GM21526 (cell line): ENCODE data around the gene CSF1.

ENCODE experiments used
- ATAC-seq: cut with Tn5 transposase; IDR thresholded peaks from one replicate; pipeline ENCODE4 v1.9.1; 2021; ENCODE audit warnings: moderate library complexity; ENCODE audit not compliant: unreplicated experiment, low FRiP score

Gene CSF1

DNA sequence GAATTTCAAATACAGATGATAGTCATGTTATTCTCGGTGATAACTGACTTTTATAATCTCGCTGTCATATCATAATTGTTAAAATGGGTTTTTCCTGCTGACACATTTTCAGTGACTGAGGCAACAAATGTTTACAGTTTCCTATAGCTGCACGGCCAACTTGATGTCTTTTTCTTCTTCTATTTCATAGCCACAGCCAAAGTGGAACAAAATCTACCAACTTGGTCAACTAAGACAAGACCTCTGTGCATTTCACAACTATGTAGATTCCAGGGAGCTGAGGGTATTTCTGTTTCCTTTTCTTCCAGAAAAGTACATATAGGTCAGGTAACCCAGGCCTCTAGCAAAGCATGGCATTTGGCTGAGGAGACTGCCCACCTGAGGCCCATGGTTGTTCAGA is 63.5 kb downstream of the CSF1 start:
- ATAC-seq: no peak

DNA sequence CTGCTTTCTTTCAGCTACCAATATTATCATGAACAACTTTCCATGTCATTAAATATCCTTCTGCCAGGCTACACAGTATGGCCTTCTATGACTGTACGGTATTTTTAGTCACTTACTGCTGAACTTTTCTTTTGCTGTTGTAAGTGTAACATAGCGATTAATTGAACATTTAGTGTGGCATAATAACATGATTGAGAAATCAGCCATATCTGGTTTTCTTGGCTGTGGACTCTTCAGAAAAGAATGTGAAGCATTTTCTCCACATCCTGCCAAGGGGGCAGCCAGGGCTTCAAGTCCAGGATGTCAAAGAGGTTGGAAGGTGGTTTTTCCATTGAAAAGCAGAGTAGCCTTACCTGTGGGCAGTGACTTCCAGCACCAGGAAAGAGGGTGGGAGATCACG is 65.1 kb downstream of the CSF1 start:
- no peak for ATAC-seq

DNA sequence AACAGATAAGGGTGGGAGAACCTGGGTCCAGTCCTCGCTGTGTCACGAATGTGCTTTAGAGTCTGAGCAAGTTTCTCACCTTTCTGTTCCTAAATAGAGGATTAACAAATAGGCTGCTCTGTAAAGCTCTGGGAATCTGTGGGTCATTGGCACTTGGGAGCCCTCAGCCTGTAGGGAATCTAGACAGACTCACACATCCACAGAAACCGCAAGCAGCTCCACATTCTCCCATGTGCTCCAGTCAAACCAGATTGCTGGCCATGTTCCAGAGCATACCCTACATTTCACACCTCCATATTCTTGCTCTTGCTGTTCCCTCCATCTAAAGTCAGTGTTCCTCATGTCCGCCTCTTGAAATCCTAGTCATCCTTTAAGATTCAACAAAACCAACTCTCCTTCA is 66.1 kb downstream of the CSF1 start:
- no peak for ATAC-seq

DNA sequence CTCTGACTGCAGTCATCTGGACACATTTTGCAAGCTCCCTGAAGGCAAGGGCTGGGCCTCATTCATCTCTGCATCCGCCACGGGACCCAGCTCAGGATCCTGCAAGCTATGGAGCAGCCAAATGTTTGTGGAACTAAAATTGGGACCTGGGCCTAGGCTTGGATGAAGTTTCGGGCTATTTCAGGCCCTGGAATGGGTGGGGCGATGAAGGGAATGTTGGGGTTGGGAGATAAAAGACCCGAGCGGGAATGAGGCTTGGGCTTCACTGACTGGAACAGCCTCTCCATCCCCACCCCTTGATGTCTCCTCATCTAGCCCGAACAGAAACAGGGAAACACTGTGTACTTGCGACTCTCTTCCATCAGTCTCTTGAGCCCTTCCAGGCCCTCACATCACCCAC is 66.6 kb downstream of the CSF1 start:
- no peak for ATAC-seq

DNA sequence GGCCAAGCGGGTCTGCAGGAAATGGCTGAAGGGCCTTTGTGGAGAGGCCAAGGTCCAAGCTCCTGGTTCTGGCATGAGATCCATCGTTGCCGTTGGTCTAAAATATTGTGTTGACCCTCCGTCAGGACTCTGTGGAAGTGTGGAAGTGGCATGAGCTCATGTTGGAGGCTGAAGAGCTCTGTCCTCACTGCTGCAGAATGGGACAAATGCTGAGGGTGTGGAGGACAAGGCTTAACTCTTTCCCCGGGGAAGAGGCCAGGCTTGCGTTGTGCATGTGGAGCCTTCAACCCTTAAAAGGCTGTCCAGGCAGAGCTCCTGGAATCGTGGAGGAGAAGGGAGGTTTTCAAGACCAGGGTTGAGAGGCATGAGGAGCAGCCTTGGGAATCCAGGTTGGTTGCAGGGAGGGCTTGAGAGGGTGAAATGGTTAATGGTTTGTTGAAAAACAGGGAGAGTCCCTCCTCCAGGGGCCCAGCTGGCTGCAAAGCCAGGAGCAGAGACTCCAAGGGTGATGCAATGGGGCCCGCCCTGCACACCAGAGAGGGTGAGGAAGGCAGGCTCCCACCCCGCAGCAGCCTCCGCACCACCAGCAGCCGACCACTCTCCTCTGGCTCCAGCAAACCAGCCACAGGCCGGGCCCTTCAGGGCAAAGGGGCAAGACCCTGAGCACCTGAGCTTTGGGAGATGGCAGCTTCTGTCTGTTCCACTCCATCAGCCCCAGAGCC is 67.2 kb downstream of the CSF1 start:
- ATAC-seq: no peak

DNA sequence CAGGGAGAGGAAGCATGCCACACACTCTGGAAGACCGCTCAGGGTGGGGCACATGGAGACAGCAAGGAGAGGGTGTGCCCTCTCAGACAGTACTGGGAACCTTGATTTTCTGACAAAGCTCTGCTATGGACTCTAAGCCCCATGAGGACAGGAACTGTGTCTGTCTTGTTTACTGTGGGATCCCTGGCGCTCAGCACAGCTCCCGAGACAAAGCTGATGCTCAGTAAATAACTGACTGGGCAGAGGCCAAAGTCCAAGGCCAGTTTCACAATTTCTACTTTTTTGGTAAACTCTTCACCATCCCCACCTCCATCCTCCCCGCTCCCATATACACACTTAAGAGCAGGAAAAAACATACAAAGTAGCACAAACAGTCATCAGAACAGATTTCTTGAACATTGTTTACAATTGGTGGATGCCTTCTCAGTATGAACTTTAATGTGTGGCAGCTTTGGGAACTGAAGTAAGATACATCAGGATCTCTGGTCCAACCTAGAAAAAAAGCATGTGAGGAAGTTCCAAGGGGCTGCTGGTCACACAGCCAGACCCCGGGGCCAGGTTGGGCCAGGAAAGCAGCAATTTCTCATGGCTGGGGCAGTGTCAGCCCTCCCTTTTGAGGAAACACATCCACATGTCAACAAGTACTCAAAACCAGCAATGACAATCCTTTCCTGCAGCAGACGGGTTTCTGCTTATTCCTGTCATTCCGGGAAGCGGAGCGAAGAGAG is 68.3 kb downstream of the CSF1 start:
- ATAC-seq: no peak

DNA sequence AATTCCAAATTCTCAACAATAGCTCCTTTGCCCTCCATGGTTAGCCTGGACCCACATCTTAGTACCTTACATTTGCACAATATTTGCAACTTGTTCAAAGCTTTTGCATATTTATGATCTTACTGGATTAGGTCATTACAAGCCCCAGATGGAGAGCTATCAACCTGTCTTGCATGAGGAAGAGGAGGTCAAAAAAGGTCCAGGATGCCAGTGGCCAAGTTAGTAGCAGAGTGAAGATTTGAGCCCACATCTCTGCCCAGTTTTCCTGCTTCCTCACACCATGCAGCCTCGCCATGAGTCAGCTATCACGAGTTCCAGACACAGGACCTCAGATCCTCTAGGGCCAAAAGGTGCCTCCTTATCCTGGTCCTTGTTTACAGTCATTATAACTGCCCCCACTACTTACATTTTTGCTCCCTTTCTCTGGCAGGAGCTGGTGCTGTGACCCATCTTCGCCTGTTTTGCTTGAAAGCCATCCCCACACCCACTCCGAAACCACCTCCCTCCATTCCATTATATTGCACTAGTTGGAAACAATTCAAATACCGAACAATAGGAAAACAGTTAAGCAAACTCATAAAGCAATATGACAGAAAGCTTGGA is 68.9 kb downstream of the CSF1 start:
- ATAC-seq: no peak
